Mesenteric fat pad (tissue), 1 donor: ENCODE data around the gene CORO1C. TPM values are rescaled to one million over a fixed set of nuclear protein-coding genes. Genes with fewer than 3 reads are reported as not detected.
"Not testable (repeated sequence)": the region's sequence is repeated elsewhere in the genome, so short reads cannot be mapped to it uniquely, and the experiment has no call there.

ENCODE experiments used
- DNase-seq: peaks from one replicate; pipeline ENCODE4 v3.0.0-alpha.2; 2020; ENCODE audit warnings: low spot score
- total RNA-seq: library from RNA; stranded (reverse); fragmentation: NEBNext Ultra II Directional; extraction: Animal tissue kit (Norgen Biotek cat#: 25700); gene quantifications from one replicate; pipeline ENCODE4 v1.2.1, GENCODE V29; 2021
- donor health status: DM: yes; HTN: yes; CAD: no.

The CORO1C gene
- total RNA-seq, 1 donor from 2014 or later = 241 TPM

GRCh38 chr12:108755481-108755880, 24.2 kb upstream of the CORO1C start:
- DNase-seq = no peak

GRCh38 chr12:108753976-108754375, 22.7 kb upstream of the CORO1C start:
- no peak for DNase-seq

GRCh38 chr12:108752387-108752786, 21.1 kb upstream of the CORO1C start:
- no peak for DNase-seq

GRCh38 chr12:108751821-108752220, 20.5 kb upstream of the CORO1C start:
- DNase-seq = peak; percentile 59

GRCh38 chr12:108751003-108751402, 19.7 kb upstream of the CORO1C start:
- peak; percentile 12 for DNase-seq

- DNase-seq = peak; percentile 20
These were observed 19.2 kb upstream of the CORO1C start for GRCh38 chr12:108750526-108750925.

- DNase-seq = peak; percentile 26
These were observed 16.2 kb upstream of the CORO1C start for GRCh38 chr12:108747563-108747962.

- peak; percentile 20 for DNase-seq
These were observed 14.3 kb upstream of the CORO1C start for GRCh38 chr12:108745641-108746040.

- no peak for DNase-seq
These were observed 12.9 kb upstream of the CORO1C start for GRCh38 chr12:108744021-108744897.

GRCh38 chr12:108738170-108738569, 6.9 kb upstream of the CORO1C start:
- no peak for DNase-seq

- DNase-seq = no peak
These were observed 4.5 kb upstream of the CORO1C start for GRCh38 chr12:108735855-108736254.

- no peak for DNase-seq
These were observed 3.0 kb upstream of the CORO1C start for GRCh38 chr12:108734200-108734906.

GRCh38 chr12:108733230-108733531, 1.9 kb upstream of the CORO1C start:
- not testable (repeated sequence) for DNase-seq

- no peak for DNase-seq
These were observed 1.3 kb upstream of the CORO1C start for GRCh38 chr12:108732489-108733229.

GRCh38 chr12:108731866-108732461, 646 bp upstream of the CORO1C start:
- peak; percentile 99 for DNase-seq

GRCh38 chr12:108730365-108731104, 783 bp downstream of the CORO1C start:
- DNase-seq = peak; percentile 91

GRCh38 chr12:108729612-108730364, 1.5 kb downstream of the CORO1C start:
- no peak for DNase-seq

GRCh38 chr12:108728820-108729611, 2.3 kb downstream of the CORO1C start:
- no peak for DNase-seq
